OCI-LY3 (cell line): ENCODE measurements around the gene ZP3.
"Not testable (repeated sequence)": the region's sequence is repeated elsewhere in the genome, so short reads cannot be mapped to it uniquely, and the experiment has no call there.

Experiments used
- EZH2phosphoT487 ChIP-seq: fragments of 200-600 bp; shearing (Covaris generic); IDR thresholded peaks from 2 replicates; pipeline ENCODE4 v1.6.1; 2018; ENCODE audit warnings: antibody characterized with exemption, mixed run types, low read depth
- TF ChIP-seq, protein P1 (sequence below): fragments of 200-600, 300-600 bp; sonication (generic); IDR thresholded peaks from 2 replicates; pipeline ENCODE4 v1.5.1; 2014; ENCODE audit warnings: antibody characterized with exemption, low read length, low read depth

GRCh38 chr7:76464959-76465358, 40.2 kb downstream of the ZP3 start:
- TF ChIP-seq, protein P1, sequence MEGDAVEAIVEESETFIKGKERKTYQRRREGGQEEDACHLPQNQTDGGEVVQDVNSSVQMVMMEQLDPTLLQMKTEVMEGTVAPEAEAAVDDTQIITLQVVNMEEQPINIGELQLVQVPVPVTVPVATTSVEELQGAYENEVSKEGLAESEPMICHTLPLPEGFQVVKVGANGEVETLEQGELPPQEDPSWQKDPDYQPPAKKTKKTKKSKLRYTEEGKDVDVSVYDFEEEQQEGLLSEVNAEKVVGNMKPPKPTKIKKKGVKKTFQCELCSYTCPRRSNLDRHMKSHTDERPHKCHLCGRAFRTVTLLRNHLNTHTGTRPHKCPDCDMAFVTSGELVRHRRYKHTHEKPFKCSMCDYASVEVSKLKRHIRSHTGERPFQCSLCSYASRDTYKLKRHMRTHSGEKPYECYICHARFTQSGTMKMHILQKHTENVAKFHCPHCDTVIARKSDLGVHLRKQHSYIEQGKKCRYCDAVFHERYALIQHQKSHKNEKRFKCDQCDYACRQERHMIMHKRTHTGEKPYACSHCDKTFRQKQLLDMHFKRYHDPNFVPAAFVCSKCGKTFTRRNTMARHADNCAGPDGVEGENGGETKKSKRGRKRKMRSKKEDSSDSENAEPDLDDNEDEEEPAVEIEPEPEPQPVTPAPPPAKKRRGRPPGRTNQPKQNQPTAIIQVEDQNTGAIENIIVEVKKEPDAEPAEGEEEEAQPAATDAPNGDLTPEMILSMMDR = not testable (repeated sequence)
- TF ChIP-seq EZH2phosphoT487 = not testable (repeated sequence)
